Left hindlimb (tissue), 1 donor: ENCODE measurements around the gene NOC3L.
A peak's percentile ranks its signal among the peaks of the same experiment; 100 is the strongest.
"Not testable (repeated sequence)": the region's sequence is repeated elsewhere in the genome, so short reads cannot be mapped to it uniquely, and the experiment has no call there.

Source experiments
- DNase-seq: peaks from one replicate; pipeline ENCODE4 v3.0.0-alpha.2; 2018

Gene NOC3L

GRCh38 chr10:94362360-94363250, at the start of gene NOC3L:
Gene NOC3L, minus strand, starts transcription at chr10:94362939. Its CDS starts 101 bp downstream, at chr10:94362838.
- peak; percentile 95 for DNase-seq

- no peak for DNase-seq
These were observed 49.7 kb upstream of the NOC3L start for GRCh38 chr10:94412449-94412848.

- no peak for DNase-seq
These were observed 48.6 kb upstream of the NOC3L start for GRCh38 chr10:94411304-94411703.

GRCh38 chr10:94409021-94409657, 46.4 kb upstream of the NOC3L start:
- DNase-seq: no peak

- DNase-seq: no peak
These were observed 44.9 kb upstream of the NOC3L start for GRCh38 chr10:94407668-94408067.

GRCh38 chr10:94405406-94405805, 42.7 kb upstream of the NOC3L start:
- no peak for DNase-seq

- peak; percentile 74 for DNase-seq
These were observed 40.9 kb upstream of the NOC3L start for GRCh38 chr10:94403380-94404213.

- DNase-seq: peak; percentile 58
These were observed 40.2 kb upstream of the NOC3L start for GRCh38 chr10:94402843-94403379.

GRCh38 chr10:94402204-94402842, 39.6 kb upstream of the NOC3L start, which contains the start of gene TBC1D12:
Gene TBC1D12, plus strand, starts transcription at chr10:94402541. Its CDS starts 73 bp downstream, at chr10:94402614.
- peak; percentile 97 for DNase-seq

GRCh38 chr10:94398762-94399161, 36.0 kb upstream of the NOC3L start:
- DNase-seq: no peak

GRCh38 chr10:94397549-94398370, 35.0 kb upstream of the NOC3L start:
- no peak for DNase-seq

- not testable (repeated sequence) for DNase-seq
These were observed 29.4 kb upstream of the NOC3L start for GRCh38 chr10:94392117-94392516.

- not testable (repeated sequence) for DNase-seq
These were observed 23.0 kb upstream of the NOC3L start for GRCh38 chr10:94385733-94386132.

- no peak for DNase-seq
These were observed 20.8 kb upstream of the NOC3L start for GRCh38 chr10:94383530-94383929.

GRCh38 chr10:94376865-94377264, 14.1 kb upstream of the NOC3L start:
- DNase-seq: no peak

- DNase-seq: no peak
These were observed 12.6 kb upstream of the NOC3L start for GRCh38 chr10:94375374-94375773.

- DNase-seq: no peak
These were observed 7.8 kb upstream of the NOC3L start for GRCh38 chr10:94370501-94370900.

GRCh38 chr10:94366382-94366781, 3.6 kb upstream of the NOC3L start:
- DNase-seq: no peak

GRCh38 chr10:94364482-94364881, 1.7 kb upstream of the NOC3L start:
- DNase-seq: no peak

- no peak for DNase-seq
These were observed 469 bp upstream of the NOC3L start for GRCh38 chr10:94363251-94363565.

- no peak for DNase-seq
These were observed 1.5 kb downstream of the NOC3L start for GRCh38 chr10:94361171-94361794.
